Measurements from ENCODE around the gene KLK6. TPM values are rescaled to one million over a fixed set of nuclear protein-coding genes. Genes with fewer than 3 reads are reported as not detected.

KLK6 gene
- total and polyA plus RNA-seq, 2 experiments from 2014 or later: 2.0 to 5.4 TPM

GRCh38 chr19:51015691-51016267, 46.4 kb upstream of the KLK6 start:
- WGBS (ENCODE audit: low lambda C conversion rate, missing lambda C conversion rate): 87% methylated on average over 18 of the region's 19 CpGs
- TF ChIP-seq EZH2 (IDR thresholded peaks at IDR 0.05; ENCODE audit: borderline replicate concordance): no peak
- TF ChIP-seq CTCF (IDR thresholded peaks at IDR 0.05; ENCODE audit: poor library complexity): no peak
- TF ChIP-seq EZH2phosphoT487 (IDR thresholded peaks at IDR 0.05; ENCODE audit: low read depth, severe bottlenecking, unreplicated experiment): no peak
- H3K9me2 ChIP-seq (replicated peaks; ENCODE audit: insufficient read depth): no peaks in the 10 kb centered on the region
- no peaks in the 10 kb centered on the region for H3K79me2 ChIP-seq
- no peak overlapping the region for H3K4me3 ChIP-seq
- no peaks in the 10 kb centered on the region for H3K9me3 ChIP-seq (ENCODE audit: low read depth)
- peaks cover 8% of the 10 kb centered on the region for H3K4me1 ChIP-seq (ENCODE audit: insufficient read depth)
- H3K4me2 ChIP-seq: no peak overlapping the region
- no peak overlapping the region for H2AFZ ChIP-seq
- H3K27ac ChIP-seq: no peak overlapping the region
- no peak for DNase-seq (ENCODE audit: low spot score)
- H3K27me3 ChIP-seq: peaks cover 53% of the 10 kb centered on the region
- no peaks in the 10 kb centered on the region for H3K36me3 ChIP-seq (replicated peaks; ENCODE audit: insufficient read depth, low read depth)
- no peaks in the 10 kb centered on the region for H4K20me1 ChIP-seq (ENCODE audit: insufficient read depth, poor library complexity, severe bottlenecking)

GRCh38 chr19:51014242-51014641, 44.9 kb upstream of the KLK6 start:
- Histone ChIP-seq H3K36me3 (replicated peaks; ENCODE audit: insufficient read depth, low read depth) (no peaks in the 10 kb centered on the region), H3K4me2 (no peak overlapping the region), H3K27me3 (peaks cover 44% of the 10 kb centered on the region), H3K9me2 (replicated peaks; ENCODE audit: insufficient read depth) (no peaks in the 10 kb centered on the region), H3K27ac (no peak overlapping the region), H4K20me1 (ENCODE audit: insufficient read depth, poor library complexity, severe bottlenecking) (no peaks in the 10 kb centered on the region), H2AFZ (no peak overlapping the region), H3K9me3 (ENCODE audit: low read depth) (no peaks in the 10 kb centered on the region), H3K79me2 (no peaks in the 10 kb centered on the region), H3K4me3 (no peak overlapping the region), H3K4me1 (ENCODE audit: insufficient read depth) (peaks cover 7% of the 10 kb centered on the region)
- TF ChIP-seq CTCF (IDR thresholded peaks at IDR 0.05; ENCODE audit: poor library complexity) (no peak), EZH2phosphoT487 (IDR thresholded peaks at IDR 0.05; ENCODE audit: low read depth, severe bottlenecking, unreplicated experiment) (no peak), EZH2 (IDR thresholded peaks at IDR 0.05; ENCODE audit: borderline replicate concordance) (no peak)
- WGBS (ENCODE audit: low lambda C conversion rate, missing lambda C conversion rate): 90% methylated on average over 6 of the region's 6 CpGs
- DNase-seq (ENCODE audit: low spot score): no peak

- Histone ChIP-seq H3K9me3 (ENCODE audit: low read depth) (no peaks in the 10 kb centered on the region), H3K36me3 (replicated peaks; ENCODE audit: insufficient read depth, low read depth) (no peaks in the 10 kb centered on the region), H4K20me1 (ENCODE audit: insufficient read depth, poor library complexity, severe bottlenecking) (no peaks in the 10 kb centered on the region), H3K79me2 (no peaks in the 10 kb centered on the region), H3K4me1 (ENCODE audit: insufficient read depth) (no peaks in the 10 kb centered on the region), H3K9me2 (replicated peaks; ENCODE audit: insufficient read depth) (no peaks in the 10 kb centered on the region), H3K27me3 (peaks cover 32% of the 10 kb centered on the region), H3K27ac (no peak overlapping the region), H3K4me2 (no peak overlapping the region), H2AFZ (no peak overlapping the region), H3K4me3 (no peak overlapping the region)
- TF ChIP-seq EZH2 (IDR thresholded peaks at IDR 0.05; ENCODE audit: borderline replicate concordance): no peak
- no peak for DNase-seq (ENCODE audit: low spot score)
- 84% methylated on average over 12 of the region's 12 CpGs for WGBS (ENCODE audit: low lambda C conversion rate, missing lambda C conversion rate)
Observed at GRCh38 chr19:51012661-51013190, 43.3 kb upstream of the KLK6 start.

- TF ChIP-seq EZH2phosphoT487 (IDR thresholded peaks at IDR 0.05; ENCODE audit: low read depth, severe bottlenecking, unreplicated experiment): no peak
- TF ChIP-seq EZH2 (IDR thresholded peaks at IDR 0.05; ENCODE audit: borderline replicate concordance): no peak
- TF ChIP-seq CTCF (IDR thresholded peaks at IDR 0.05; ENCODE audit: poor library complexity): no peak
- Histone ChIP-seq H3K4me1 (ENCODE audit: insufficient read depth) (no peaks in the 10 kb centered on the region), H3K36me3 (replicated peaks; ENCODE audit: insufficient read depth, low read depth) (no peaks in the 10 kb centered on the region), H3K9me2 (replicated peaks; ENCODE audit: insufficient read depth) (no peaks in the 10 kb centered on the region), H3K27me3 (peaks cover 29% of the 10 kb centered on the region), H3K79me2 (no peaks in the 10 kb centered on the region), H3K9me3 (ENCODE audit: low read depth) (no peaks in the 10 kb centered on the region), H4K20me1 (ENCODE audit: insufficient read depth, poor library complexity, severe bottlenecking) (no peaks in the 10 kb centered on the region), H2AFZ (no peak overlapping the region), H3K4me2 (no peak overlapping the region), H3K4me3 (no peak overlapping the region), H3K27ac (no peak overlapping the region)
- no peak for DNase-seq (ENCODE audit: low spot score)
- 73% methylated on average over 4 of the region's 4 CpGs for WGBS (ENCODE audit: low lambda C conversion rate, missing lambda C conversion rate)
Observed at GRCh38 chr19:51010066-51010795, 40.8 kb upstream of the KLK6 start.

Measured in hepatocyte (in vitro differentiated cells).